KOPT-K1 (cell line): ENCODE results near the gene FRRS1.

ENCODE experiments used
- H3K27ac ChIP-seq: fragments of 200-600 bp; sonication (generic); 2 replicates; pipeline ENCODE4 v1.5.1; 2016; ENCODE audit warnings: antibody characterized with exemption, mild to moderate bottlenecking, low read depth, low read length; ENCODE audit not compliant: poor library complexity, severe bottlenecking
- H3K36me3 ChIP-seq: fragments of 200-600 bp; sonication (generic); 2 replicates; pipeline ENCODE4 v1.5.1; 2017; ENCODE audit warnings: antibody characterized with exemption, mild to moderate bottlenecking, low read length, moderate library complexity; ENCODE audit not compliant: insufficient read depth
- H3K9me3 ChIP-seq: fragments of 200-600 bp; sonication (generic); 2 replicates; pipeline ENCODE4 v1.5.1; 2017; ENCODE audit warnings: antibody characterized with exemption, low read length, mild to moderate bottlenecking; ENCODE audit not compliant: insufficient read depth, poor library complexity, severe bottlenecking

The FRRS1 gene

DNA sequence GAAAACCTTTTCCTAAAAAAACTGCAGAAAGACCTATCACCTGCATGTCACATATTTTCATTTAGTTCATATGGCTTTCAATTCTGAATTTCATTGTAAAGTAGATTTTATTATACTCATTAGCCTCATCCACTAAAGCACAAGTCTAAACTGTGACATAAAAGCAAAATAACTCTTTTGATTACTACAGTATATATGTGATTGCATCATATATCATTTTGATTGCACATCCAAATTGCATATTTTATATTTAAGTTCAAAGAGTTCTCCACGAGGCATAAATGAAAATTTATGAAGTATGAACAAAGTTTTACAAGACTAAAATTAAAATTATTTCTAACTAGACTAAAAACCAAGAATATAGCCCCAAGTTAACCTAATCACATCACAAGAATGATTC lies 101.2 kb downstream of the FRRS1 start:
- no peak overlapping the region for H3K27ac ChIP-seq
- no peaks in the 10 kb centered on the region for H3K9me3 ChIP-seq
- no peaks in the 10 kb centered on the region for H3K36me3 ChIP-seq

DNA sequence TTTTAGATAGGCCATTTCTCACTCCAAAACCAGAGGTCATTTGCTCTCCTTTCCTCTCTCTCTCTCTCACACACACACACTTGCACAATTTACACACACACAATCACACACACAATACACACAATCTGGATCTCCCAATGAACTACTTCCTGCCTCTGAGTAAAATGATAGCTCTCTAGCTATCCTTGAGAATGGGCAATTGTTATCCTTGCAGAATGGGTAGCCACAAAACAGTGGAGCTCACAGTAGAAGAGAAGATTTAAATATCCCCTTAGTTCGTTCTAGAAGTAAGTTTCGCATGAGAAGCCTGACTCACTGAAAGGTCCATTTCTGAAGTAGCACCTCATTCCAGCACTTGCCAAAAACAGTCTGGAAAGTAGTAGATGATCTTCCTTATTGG lies 102.9 kb downstream of the FRRS1 start:
- Histone ChIP-seq H3K9me3 (no peaks in the 10 kb centered on the region), H3K27ac (no peak overlapping the region), H3K36me3 (no peaks in the 10 kb centered on the region)

DNA sequence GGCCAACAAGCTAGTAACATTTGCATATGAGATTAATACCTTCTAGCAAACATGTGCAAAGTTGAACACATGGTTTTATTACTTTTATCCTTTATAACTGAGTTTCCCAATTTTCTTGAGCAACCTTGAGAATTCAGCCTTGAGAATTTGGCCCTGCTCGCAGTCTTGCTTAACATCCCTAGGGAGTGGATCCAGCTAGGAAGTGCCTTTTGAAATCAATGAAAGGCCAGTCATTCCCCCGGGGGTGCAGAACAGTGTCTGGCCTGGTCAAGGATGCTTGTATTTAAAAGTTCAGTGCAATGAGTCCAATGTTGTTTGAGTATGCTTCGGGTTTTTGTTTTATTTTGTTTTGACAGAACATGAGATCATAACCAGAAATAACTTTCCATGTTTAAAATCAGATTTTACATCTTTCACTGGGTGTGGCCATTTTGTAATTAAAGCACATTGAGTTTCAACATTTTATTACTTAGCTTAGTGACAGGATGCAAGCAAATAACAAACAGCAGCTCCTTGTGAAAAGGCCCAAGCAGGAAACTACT lies 103.8 kb downstream of the FRRS1 start:
- no peak overlapping the region for H3K27ac ChIP-seq

GRCh38 chr1:99661780-99662179 lies 104.7 kb downstream of the FRRS1 start:
- H3K27ac ChIP-seq: no peak overlapping the region
- H3K9me3 ChIP-seq: no peaks in the 10 kb centered on the region
- no peaks in the 10 kb centered on the region for H3K36me3 ChIP-seq

More for the DNA sequence above, 103.8 kb downstream of the FRRS1 start:
- no peaks in the 10 kb centered on the region for H3K9me3 ChIP-seq
- no peaks in the 10 kb centered on the region for H3K36me3 ChIP-seq

GRCh38 chr1:99660496-99660895 lies 105.9 kb downstream of the FRRS1 start:
- Histone ChIP-seq H3K36me3 (no peaks in the 10 kb centered on the region), H3K27ac (no peak overlapping the region), H3K9me3 (no peaks in the 10 kb centered on the region)

- Histone ChIP-seq H3K27ac (no peak overlapping the region), H3K9me3 (no peaks in the 10 kb centered on the region), H3K36me3 (no peaks in the 10 kb centered on the region)
Observed at GRCh38 chr1:99659755-99660210, 106.7 kb downstream of the FRRS1 start.
